ENCODE data around the gene ZNF423.

Gene ZNF423

DNA sequence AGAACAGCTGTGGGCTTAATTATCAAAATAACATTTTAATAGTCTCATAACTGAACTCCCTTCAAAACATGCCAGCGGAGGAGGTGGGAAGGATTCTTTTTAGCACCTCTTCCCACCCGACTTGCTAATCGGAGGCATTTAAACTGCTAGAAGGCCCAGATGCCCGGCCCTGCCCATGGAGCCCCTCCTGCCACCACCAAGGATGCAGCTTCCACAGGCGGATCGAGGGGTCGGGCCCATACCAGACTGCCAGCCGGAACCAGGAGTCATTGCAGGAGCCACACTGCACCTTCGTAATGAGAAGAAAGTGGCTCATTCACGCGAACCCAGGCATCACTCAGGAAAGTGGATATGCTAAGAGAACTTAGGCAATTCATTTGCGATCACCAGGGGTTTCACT is 281.1 kb downstream of the ZNF423 start:
- H3K9ac ChIP-seq (ENCODE audit: low read length), result no peak overlapping the region
- H3F3A ChIP-seq (ENCODE audit: insufficient read depth, low read length), result no peaks in the 10 kb centered on the region
- no peak overlapping the region for H2AFZ ChIP-seq (ENCODE audit: low read length)

DNA sequence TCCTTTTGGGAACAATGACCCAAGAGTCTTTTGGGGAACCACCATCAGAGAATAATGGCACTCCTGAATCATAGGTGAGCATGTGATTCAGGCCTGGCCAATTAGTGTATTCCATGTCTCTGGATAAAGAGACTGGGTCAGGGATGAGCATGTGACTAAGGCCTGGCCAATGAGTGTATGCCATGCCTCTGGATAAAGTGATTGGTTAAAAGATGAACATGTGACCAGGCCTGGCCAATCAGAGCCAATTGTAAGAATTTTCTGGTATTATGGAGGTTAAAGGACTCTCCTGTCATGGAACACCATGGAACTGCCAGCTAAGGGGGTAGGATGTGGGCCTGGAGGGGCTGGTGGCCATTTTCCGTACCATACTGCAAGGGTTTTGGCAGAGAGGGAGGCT is 288.0 kb downstream of the ZNF423 start:
- H3K27me3 ChIP-seq (ENCODE audit: insufficient read depth, low read length), result 0 out of 2 replicates have a peak, but pooled peaks cover 4% of the 10 kb centered on the region

More for the DNA sequence above, 281.1 kb downstream of the ZNF423 start:
- no peaks in the 10 kb centered on the region for H4K20me1 ChIP-seq (ENCODE audit: insufficient read depth, low read length)
- H3K4me3 ChIP-seq (ENCODE audit: low read depth, low read length, poor library complexity, severe bottlenecking), result no peak overlapping the region
- 0 out of 2 replicates have a peak, but pooled peaks cover 7% of the 10 kb centered on the region for H3K27me3 ChIP-seq (ENCODE audit: insufficient read depth, low read length)
- no peak overlapping the region for H3K27ac ChIP-seq (ENCODE audit: low read depth, low read length, poor library complexity, severe bottlenecking)
- H3K4me1 ChIP-seq (ENCODE audit: insufficient read depth, low read length, severe bottlenecking), result no peaks in the 10 kb centered on the region
- no peaks in the 10 kb centered on the region for H3K79me2 ChIP-seq (ENCODE audit: insufficient read depth, low read length)
- no peak overlapping the region for H3K4me2 ChIP-seq (ENCODE audit: low read length)
- no peaks in the 10 kb centered on the region for H3K36me3 ChIP-seq (ENCODE audit: insufficient read depth, low read length)
- 0 out of 2 replicates have a peak, but pooled peaks cover 3% of the 10 kb centered on the region for H3K9me3 ChIP-seq (ENCODE audit: low read length)
- TF ChIP-seq, protein P1, sequence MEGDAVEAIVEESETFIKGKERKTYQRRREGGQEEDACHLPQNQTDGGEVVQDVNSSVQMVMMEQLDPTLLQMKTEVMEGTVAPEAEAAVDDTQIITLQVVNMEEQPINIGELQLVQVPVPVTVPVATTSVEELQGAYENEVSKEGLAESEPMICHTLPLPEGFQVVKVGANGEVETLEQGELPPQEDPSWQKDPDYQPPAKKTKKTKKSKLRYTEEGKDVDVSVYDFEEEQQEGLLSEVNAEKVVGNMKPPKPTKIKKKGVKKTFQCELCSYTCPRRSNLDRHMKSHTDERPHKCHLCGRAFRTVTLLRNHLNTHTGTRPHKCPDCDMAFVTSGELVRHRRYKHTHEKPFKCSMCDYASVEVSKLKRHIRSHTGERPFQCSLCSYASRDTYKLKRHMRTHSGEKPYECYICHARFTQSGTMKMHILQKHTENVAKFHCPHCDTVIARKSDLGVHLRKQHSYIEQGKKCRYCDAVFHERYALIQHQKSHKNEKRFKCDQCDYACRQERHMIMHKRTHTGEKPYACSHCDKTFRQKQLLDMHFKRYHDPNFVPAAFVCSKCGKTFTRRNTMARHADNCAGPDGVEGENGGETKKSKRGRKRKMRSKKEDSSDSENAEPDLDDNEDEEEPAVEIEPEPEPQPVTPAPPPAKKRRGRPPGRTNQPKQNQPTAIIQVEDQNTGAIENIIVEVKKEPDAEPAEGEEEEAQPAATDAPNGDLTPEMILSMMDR (IDR thresholded peaks at IDR 0.05; ENCODE audit: low read length), result no peak
- no peak for TF ChIP-seq EZH2 (IDR thresholded peaks at IDR 0.05; ENCODE audit: borderline replicate concordance, low read length)
- H3K9me2 ChIP-seq (ENCODE audit: low read depth, low read length), result no peaks in the 10 kb centered on the region

DNA sequence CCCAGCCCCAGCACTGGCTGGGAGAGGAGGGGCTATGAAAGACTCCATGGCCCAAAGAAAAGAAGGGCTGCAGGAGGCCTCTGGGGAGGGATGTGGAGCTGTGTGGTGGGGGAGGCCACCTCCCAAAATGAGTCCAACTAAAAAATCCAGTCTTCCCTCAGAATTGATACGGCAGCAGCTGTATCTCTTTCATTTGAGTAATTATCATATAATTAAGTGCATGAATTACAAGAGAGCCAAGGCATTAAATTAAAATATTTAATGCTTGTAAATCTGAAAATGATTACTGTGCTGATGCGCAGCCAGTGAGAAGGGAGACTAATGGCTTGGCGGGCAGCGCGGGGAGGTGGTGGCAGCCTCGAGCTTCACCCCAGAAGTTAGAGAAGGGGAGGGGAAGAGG is 289.5 kb downstream of the ZNF423 start:
- H3K27me3 ChIP-seq (ENCODE audit: insufficient read depth, low read length), result no peaks in the 10 kb centered on the region
- no peaks in the 10 kb centered on the region for H3K79me2 ChIP-seq (ENCODE audit: insufficient read depth, low read length)
- H2AFZ ChIP-seq (ENCODE audit: low read length), result no peak overlapping the region
- H3K9me3 ChIP-seq (ENCODE audit: low read length), result no peaks in the 10 kb centered on the region
- no peaks in the 10 kb centered on the region for H4K20me1 ChIP-seq (ENCODE audit: insufficient read depth, low read length)
- H3F3A ChIP-seq (ENCODE audit: insufficient read depth, low read length), result no peaks in the 10 kb centered on the region
- H3K36me3 ChIP-seq (ENCODE audit: insufficient read depth, low read length), result no peaks in the 10 kb centered on the region
- TF ChIP-seq, protein P1 (IDR thresholded peaks at IDR 0.05; ENCODE audit: low read length), result no peak
- no peak for TF ChIP-seq EZH2 (IDR thresholded peaks at IDR 0.05; ENCODE audit: borderline replicate concordance, low read length)
- H3K4me1 ChIP-seq (ENCODE audit: insufficient read depth, low read length, severe bottlenecking), result no peaks in the 10 kb centered on the region
- H3K4me2 ChIP-seq (ENCODE audit: low read length), result no peak overlapping the region
- no peak overlapping the region for H3K4me3 ChIP-seq (ENCODE audit: low read depth, low read length, poor library complexity, severe bottlenecking)
- no peaks in the 10 kb centered on the region for H3K9me2 ChIP-seq (ENCODE audit: low read depth, low read length)
- H3K27ac ChIP-seq (ENCODE audit: low read depth, low read length, poor library complexity, severe bottlenecking), result no peak overlapping the region
- no peak overlapping the region for H3K9ac ChIP-seq (ENCODE audit: low read length)

More for the DNA sequence above, 288.0 kb downstream of the ZNF423 start:
- Histone ChIP-seq H3K9ac (ENCODE audit: low read length) (no peak overlapping the region), H3K9me2 (ENCODE audit: low read depth, low read length) (no peaks in the 10 kb centered on the region), H3K4me3 (ENCODE audit: low read depth, low read length, poor library complexity, severe bottlenecking) (no peak overlapping the region), H2AFZ (ENCODE audit: low read length) (no peak overlapping the region), H3K4me1 (ENCODE audit: insufficient read depth, low read length, severe bottlenecking) (no peaks in the 10 kb centered on the region), H3F3A (ENCODE audit: insufficient read depth, low read length) (no peaks in the 10 kb centered on the region), H3K4me2 (ENCODE audit: low read length) (no peak overlapping the region), H4K20me1 (ENCODE audit: insufficient read depth, low read length) (no peaks in the 10 kb centered on the region), H3K79me2 (ENCODE audit: insufficient read depth, low read length) (no peaks in the 10 kb centered on the region), H3K27ac (ENCODE audit: low read depth, low read length, poor library complexity, severe bottlenecking) (no peak overlapping the region), H3K36me3 (ENCODE audit: insufficient read depth, low read length) (no peaks in the 10 kb centered on the region), H3K9me3 (ENCODE audit: low read length) (no peaks in the 10 kb centered on the region)
- no peak for TF ChIP-seq EZH2 (IDR thresholded peaks at IDR 0.05; ENCODE audit: borderline replicate concordance, low read length)
- TF ChIP-seq, protein P1 (IDR thresholded peaks at IDR 0.05; ENCODE audit: low read length), result no peak
